GM12878 (cell line): Measurements from ENCODE around the gene HEPHL1.

ENCODE experiments used
- SP1 ChIP-seq: IDR thresholded peaks from one replicate; pipeline ENCODE4 v1.6.1; 2011; ENCODE audit warnings: low read depth, low read length
- TAF1 ChIP-seq: IDR thresholded peaks from 2 replicates; pipeline ENCODE4 v1.6.1; 2011; ENCODE audit warnings: mild to moderate bottlenecking, low read depth, low read length, borderline replicate concordance

DNA sequence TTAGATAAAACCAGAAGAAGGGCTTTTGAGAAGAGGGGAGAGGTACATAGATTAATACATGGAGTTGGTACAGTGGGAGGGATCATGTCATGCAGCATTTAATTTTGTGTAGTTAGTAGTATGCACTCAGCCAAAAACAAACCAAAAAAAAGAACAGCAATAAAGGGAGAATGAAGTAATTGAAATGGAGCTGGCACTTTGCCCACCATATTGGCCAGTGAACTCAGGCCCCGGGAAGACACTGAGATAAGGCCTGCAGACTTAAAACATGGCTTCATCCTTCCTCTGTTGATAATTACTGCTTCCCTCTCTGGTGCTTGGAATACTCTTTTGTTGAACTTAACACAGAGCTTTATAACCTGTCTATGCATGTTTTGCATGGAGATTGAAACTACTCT is 110.6 kb downstream of the HEPHL1 start:
- TF ChIP-seq SP1 (no peak), TAF1 (no peak)
